ENCODE data around the gene OPCML. TPM values are rescaled to one million over a fixed set of nuclear protein-coding genes. Genes with fewer than 3 reads are reported as not detected.
A peak's percentile ranks its signal among the peaks of the same experiment; 100 is the strongest.

The OPCML gene
- total and polyA plus RNA-seq, 12 donors = under 0.01 to 1.2 (median 0.39) TPM

DNA sequence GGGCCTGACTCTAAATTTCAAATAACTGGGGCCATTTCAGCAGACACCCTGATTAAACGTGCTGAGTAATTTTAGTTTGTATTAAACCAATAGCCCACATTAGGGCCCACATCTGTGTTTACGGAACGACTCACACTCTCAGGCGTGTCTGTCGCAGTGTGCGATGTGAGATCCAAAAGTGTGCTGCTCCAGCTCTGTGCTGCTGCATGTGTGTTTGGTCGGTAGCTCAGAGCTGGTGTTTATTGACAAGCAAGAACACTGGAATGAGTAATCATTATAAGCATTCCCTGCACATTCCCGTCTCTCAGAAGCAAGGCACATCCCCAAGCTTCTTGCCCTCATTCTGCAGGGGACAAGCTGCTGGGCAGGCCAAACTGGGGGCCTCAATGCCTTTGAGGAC, 7.8 kb downstream of the OPCML start:
- TF ChIP-seq, protein P1, sequence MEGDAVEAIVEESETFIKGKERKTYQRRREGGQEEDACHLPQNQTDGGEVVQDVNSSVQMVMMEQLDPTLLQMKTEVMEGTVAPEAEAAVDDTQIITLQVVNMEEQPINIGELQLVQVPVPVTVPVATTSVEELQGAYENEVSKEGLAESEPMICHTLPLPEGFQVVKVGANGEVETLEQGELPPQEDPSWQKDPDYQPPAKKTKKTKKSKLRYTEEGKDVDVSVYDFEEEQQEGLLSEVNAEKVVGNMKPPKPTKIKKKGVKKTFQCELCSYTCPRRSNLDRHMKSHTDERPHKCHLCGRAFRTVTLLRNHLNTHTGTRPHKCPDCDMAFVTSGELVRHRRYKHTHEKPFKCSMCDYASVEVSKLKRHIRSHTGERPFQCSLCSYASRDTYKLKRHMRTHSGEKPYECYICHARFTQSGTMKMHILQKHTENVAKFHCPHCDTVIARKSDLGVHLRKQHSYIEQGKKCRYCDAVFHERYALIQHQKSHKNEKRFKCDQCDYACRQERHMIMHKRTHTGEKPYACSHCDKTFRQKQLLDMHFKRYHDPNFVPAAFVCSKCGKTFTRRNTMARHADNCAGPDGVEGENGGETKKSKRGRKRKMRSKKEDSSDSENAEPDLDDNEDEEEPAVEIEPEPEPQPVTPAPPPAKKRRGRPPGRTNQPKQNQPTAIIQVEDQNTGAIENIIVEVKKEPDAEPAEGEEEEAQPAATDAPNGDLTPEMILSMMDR (IDR thresholded peaks at IDR 0.05) = no peak
- H3K36me3 ChIP-seq = no peaks in the 10 kb centered on the region
- intact Hi-C loops (cut with DNase I) = loop anchor here in 2 of 10 donors (10.0 kb wide), 2 partner anchors 290 to 360 kb away; no protein-coding TSS in a partner anchor
- H3K27ac ChIP-seq = no peak overlapping the region
- H3K27me3 ChIP-seq = peaks cover 0 to 46% (median 14%) of the 10 kb centered on the region in 7 donors
- no peak for DNase-seq
- H3K4me3 ChIP-seq = no peak overlapping the region
- no peaks in the 10 kb centered on the region for H3K9me3 ChIP-seq
- peaks cover 4 to 37% (median 16%) of the 10 kb centered on the region in 9 donors for H3K4me1 ChIP-seq
- 94 to 95% methylated on average over 8 of the region's 8 CpGs for WGBS, 2 donors
- ATAC-seq = no peak

DNA sequence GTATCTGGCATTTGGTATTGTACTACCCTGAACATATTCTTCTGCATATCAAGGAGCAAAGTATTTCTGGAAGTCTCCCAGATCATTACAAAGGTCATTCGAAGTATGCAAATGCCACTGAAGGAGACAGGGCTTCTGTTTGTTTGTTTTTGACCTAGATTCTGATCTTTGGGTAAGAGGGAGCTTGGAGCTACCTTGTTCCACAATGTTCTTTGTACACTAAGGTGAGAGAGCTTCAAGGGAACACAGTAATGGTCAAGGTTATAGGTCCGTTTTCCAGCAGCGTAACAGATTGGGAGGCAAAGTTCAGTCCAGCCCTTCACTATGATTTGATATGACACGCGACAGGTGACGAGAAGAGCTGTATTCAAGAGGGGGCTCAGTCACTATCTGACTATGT, 10.0 kb downstream of the OPCML start:
- Histone ChIP-seq H3K4me1 (peaks cover 9 to 43% (median 24%) of the 10 kb centered on the region in 9 donors), H3K36me3 (no peaks in the 10 kb centered on the region), H3K9me3 (no peaks in the 10 kb centered on the region), H3K27me3 (peaks cover 0 to 24% (median 0%) of the 10 kb centered on the region in 7 donors), H3K27ac (no peak overlapping the region), H3K4me3 (no peak overlapping the region)
- TF ChIP-seq, protein P1 (IDR thresholded peaks at IDR 0.05) = no peak
- no peak for ATAC-seq
- DNase-seq = no peak
- intact Hi-C loops (cut with DNase I) = loop anchor here in 2 of 10 donors (10.0 kb wide), 2 partner anchors 292 to 358 kb away; no protein-coding TSS in a partner anchor
- WGBS, 2 donors = 70 to 72% methylated on average over 6 of the region's 6 CpGs

DNA sequence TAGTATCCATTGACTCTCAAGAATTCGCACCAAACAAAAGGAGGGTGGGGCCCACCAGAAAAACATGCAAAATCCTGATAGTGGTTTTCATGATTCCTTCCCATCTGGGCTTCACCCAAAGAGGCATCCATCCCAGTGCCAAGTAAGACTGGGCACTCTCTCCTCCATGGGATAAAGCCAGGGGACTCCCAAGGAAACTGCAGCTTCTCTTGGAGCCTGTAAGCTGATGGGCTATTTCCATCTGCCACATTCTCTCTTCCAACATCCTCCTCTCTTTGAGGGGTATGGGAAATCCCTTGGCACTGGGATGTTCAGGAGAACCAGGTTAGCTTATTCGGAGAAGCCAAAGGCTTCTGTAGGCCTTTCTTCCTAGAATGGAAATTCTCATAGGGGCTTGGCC, 10.8 kb downstream of the OPCML start:
- peak overlapping the region in 1 of 10 donors; percentile 8 for H3K27ac ChIP-seq
- TF ChIP-seq, protein P1 (IDR thresholded peaks at IDR 0.05) = no peak
- H3K27me3 ChIP-seq = peaks cover 0 to 17% (median 0%) of the 10 kb centered on the region in 7 donors
- no peaks in the 10 kb centered on the region for H3K9me3 ChIP-seq
- intact Hi-C loops (cut with DNase I) = loop anchor here in 2 of 10 donors (10.0 kb wide), 2 partner anchors 293 to 357 kb away; no protein-coding TSS in a partner anchor
- 85% methylated on average over 2 of the region's 2 CpGs for WGBS, 2 donors
- DNase-seq (no peak), ATAC-seq (no peak)
- no peaks in the 10 kb centered on the region for H3K36me3 ChIP-seq
- H3K4me3 ChIP-seq = no peak overlapping the region
- peaks cover 6 to 45% (median 24%) of the 10 kb centered on the region in 9 donors for H3K4me1 ChIP-seq

DNA sequence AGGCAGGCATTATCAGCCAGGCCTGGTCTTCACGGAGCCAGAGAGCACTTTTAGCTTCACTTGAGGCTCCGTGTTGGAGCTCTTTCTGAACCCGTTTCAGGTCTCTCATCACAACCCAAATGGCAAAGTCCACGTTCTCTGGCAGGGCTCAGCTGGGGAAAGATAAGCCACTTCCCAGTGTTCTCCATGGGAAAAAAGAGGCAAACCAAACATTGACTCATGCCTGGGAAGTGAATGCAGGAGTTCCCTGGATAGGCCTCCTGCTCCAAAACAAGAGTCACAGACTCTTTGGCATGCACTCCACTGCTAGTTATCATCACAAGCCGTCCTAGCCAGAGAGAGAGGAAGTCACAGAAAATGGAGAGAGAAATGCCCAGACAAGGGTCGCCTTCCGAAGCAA, 11.6 kb downstream of the OPCML start:
- intact Hi-C loops (cut with DNase I) = loop anchor here in 2 of 10 donors (10.0 kb wide), 2 partner anchors 294 to 356 kb away; no protein-coding TSS in a partner anchor
- WGBS, 2 donors = 12 to 33% methylated on average over 7 of the region's 7 CpGs
- Histone ChIP-seq H3K9me3 (no peaks in the 10 kb centered on the region), H3K36me3 (no peaks in the 10 kb centered on the region), H3K4me3 (no peak overlapping the region), H3K27ac (peak overlapping the region in 5 of 10 donors; percentile 9 to 43 (median 23)), H3K4me1 (peaks cover 6 to 39% (median 24%) of the 10 kb centered on the region in 9 donors), H3K27me3 (peaks cover 0 to 11% (median 0%) of the 10 kb centered on the region in 7 donors)
- TF ChIP-seq, protein P1 (IDR thresholded peaks at IDR 0.05) = no peak
- peak in 1 of 2 donors; percentile 40 for DNase-seq
- peak; percentile 59 to 86 (median 68) for ATAC-seq
